ENCODE results near the gene ME2. TPM values are rescaled to one million over a fixed set of nuclear protein-coding genes. Genes with fewer than 3 reads are reported as not detected.

Gene ME2
- total RNA-seq, 2 donors from 2014 or later = 72.8 to 74.4 TPM

- Histone ChIP-seq H3K27ac (ENCODE audit: low read depth, low read length) (no peak overlapping the region), H3K4me3 (ENCODE audit: low read length) (no peak overlapping the region), H3K9me3 (ENCODE audit: control insufficient read depth, low read length) (no peaks in the 10 kb centered on the region), H3K4me1 (ENCODE audit: control insufficient read depth, insufficient read depth, low read length) (no peaks in the 10 kb centered on the region), H3K9ac (ENCODE audit: extremely low read depth, low read length, poor library complexity, severe bottlenecking) (no peak overlapping the region), H3K27me3 (ENCODE audit: control insufficient read depth, insufficient read depth, low read length, poor library complexity, severe bottlenecking) (no peaks in the 10 kb centered on the region), H3K36me3 (ENCODE audit: control insufficient read depth, insufficient read depth, low read length) (no peaks in the 10 kb centered on the region)
- Mint-ChIP-seq H3K4me1 (no peaks in the 10 kb centered on the region), H3K9me3 (no peaks in the 10 kb centered on the region), H3K27ac (no peak overlapping the region), H3K4me3 (no peak overlapping the region), H3K27me3 (ENCODE audit: insufficient read depth) (peaks cover 2% of the 10 kb centered on the region), H3K36me3 (ENCODE audit: low read depth) (no peaks in the 10 kb centered on the region)
- no peak for DNase-seq
- no peak for TF ChIP-seq CTCF (conservative IDR thresholded peaks at IDR 0.05)
- 100% methylated on average over 1 of the region's 1 CpG for WGBS, 2 experiments (ENCODE audit: insufficient coverage in 1 of 2, insufficient read length in 1 of 2)
Observed at GRCh38 chr18:50848991-50849390, 29.9 kb upstream of the ME2 start.

- no peaks in the 10 kb centered on the region for H3K4me1 Mint-ChIP-seq
- Histone ChIP-seq H3K4me3 (ENCODE audit: low read length) (no peak overlapping the region), H3K36me3 (ENCODE audit: control insufficient read depth, insufficient read depth, low read length) (no peaks in the 10 kb centered on the region), H3K4me1 (ENCODE audit: control insufficient read depth, insufficient read depth, low read length) (no peaks in the 10 kb centered on the region), H3K9ac (ENCODE audit: extremely low read depth, low read length, poor library complexity, severe bottlenecking) (no peak overlapping the region), H3K9me3 (ENCODE audit: control insufficient read depth, low read length) (no peaks in the 10 kb centered on the region), H3K27ac (ENCODE audit: low read depth, low read length) (no peak overlapping the region), H3K27me3 (ENCODE audit: control insufficient read depth, insufficient read depth, low read length, poor library complexity, severe bottlenecking) (no peaks in the 10 kb centered on the region)
- H3K36me3 Mint-ChIP-seq (ENCODE audit: low read depth) = no peaks in the 10 kb centered on the region
- no peak overlapping the region for H3K4me3 Mint-ChIP-seq
- 90 to 100% methylated on average over 1 to 2 of the region's 3 CpGs for WGBS, 2 experiments (ENCODE audit: insufficient coverage in 1 of 2, insufficient read length in 1 of 2)
- H3K9me3 Mint-ChIP-seq = peaks cover 3% of the 10 kb centered on the region
- no peak for DNase-seq
- peaks cover 2% of the 10 kb centered on the region for H3K27me3 Mint-ChIP-seq (ENCODE audit: insufficient read depth)
- no peak for TF ChIP-seq CTCF (conservative IDR thresholded peaks at IDR 0.05)
- no peak overlapping the region for H3K27ac Mint-ChIP-seq
Observed at GRCh38 chr18:50849419-50849821, 29.5 kb upstream of the ME2 start.

- Mint-ChIP-seq H3K27me3 (ENCODE audit: insufficient read depth) (peaks cover 2% of the 10 kb centered on the region), H3K9me3 (peaks cover 6% of the 10 kb centered on the region), H3K4me3 (no peak overlapping the region), H3K36me3 (ENCODE audit: low read depth) (no peaks in the 10 kb centered on the region), H3K4me1 (no peaks in the 10 kb centered on the region), H3K27ac (no peak overlapping the region)
- no peaks in the 10 kb centered on the region for H3K9me3 ChIP-seq (ENCODE audit: control insufficient read depth, low read length)
- H3K27ac ChIP-seq (ENCODE audit: low read depth, low read length) = no peak overlapping the region
- H3K4me3 ChIP-seq (ENCODE audit: low read length) = no peak overlapping the region
- no peak for TF ChIP-seq CTCF (conservative IDR thresholded peaks at IDR 0.05)
- H3K4me1 ChIP-seq (ENCODE audit: control insufficient read depth, insufficient read depth, low read length) = no peaks in the 10 kb centered on the region
- 81 to 88% methylated on average over 3 to 4 of the region's 5 CpGs for WGBS, 2 experiments (ENCODE audit: insufficient coverage in 1 of 2, insufficient read length in 1 of 2)
- DNase-seq = no peak
- no peak overlapping the region for H3K9ac ChIP-seq (ENCODE audit: extremely low read depth, low read length, poor library complexity, severe bottlenecking)
- no peaks in the 10 kb centered on the region for H3K27me3 ChIP-seq (ENCODE audit: control insufficient read depth, insufficient read depth, low read length, poor library complexity, severe bottlenecking)
- no peaks in the 10 kb centered on the region for H3K36me3 ChIP-seq (ENCODE audit: control insufficient read depth, insufficient read depth, low read length)
Observed at GRCh38 chr18:50850307-50851065, 28.4 kb upstream of the ME2 start.
